Erythroblast (primary cell): ENCODE measurements around the gene SLC6A1.

ENCODE experiments used
- GATA1 ChIP-seq: IDR thresholded peaks from 2 replicates; pipeline ENCODE4 v1.6.1; 2011; ENCODE audit warnings: low read depth, mild to moderate bottlenecking, control low read depth, low read length, moderate library complexity
- POLR2A ChIP-seq: IDR thresholded peaks from 2 replicates; pipeline ENCODE4 v1.6.1; 2011; ENCODE audit warnings: mild to moderate bottlenecking, low read length

- TF ChIP-seq POLR2A = no peak
- no peak for TF ChIP-seq GATA1
Observed at GRCh38 chr3:10977892-10978510, 14.5 kb upstream of the SLC6A1 start.
